22Rv1 (cell line): Measurements from ENCODE around the gene USP32.

ENCODE experiments used
- CTCF ChIP-seq: fragments of 450-650 bp; IDR thresholded peaks from 2 replicates; pipeline ENCODE4 v1.5.1; 2017; ENCODE audit warnings: mild to moderate bottlenecking
- ZFX ChIP-seq: fragments of 450-650 bp; IDR thresholded peaks from 2 replicates; pipeline ENCODE4 v1.6.1; 2017; ENCODE audit warnings: antibody characterized with exemption, borderline replicate concordance

- TF ChIP-seq CTCF = no peak
- TF ChIP-seq ZFX = no peak
These were observed 40.8 kb downstream of the USP32 start for GRCh38 chr17:60351012-60351695.
